HFFc6 (cell line): ENCODE measurements around the gene AGBL2. TPM values are rescaled to one million over a fixed set of nuclear protein-coding genes. Genes with fewer than 3 reads are reported as not detected.
"Not testable (repeated sequence)": the region's sequence is repeated elsewhere in the genome, so short reads cannot be mapped to it uniquely, and the experiment has no call there.

Experiments
- DNase-seq: peaks from one replicate; pipeline ENCODE4 v3.0.0-alpha.2; 2018
- H3K27ac Mint-ChIP-seq: 2 replicates; pipeline ENCODE4 v1.8.0; 2020; ENCODE audit warnings: mild to moderate bottlenecking, mixed read lengths
- H3K27me3 Mint-ChIP-seq: 2 replicates; pipeline ENCODE4 v1.8.0; 2021; ENCODE audit warnings: mild to moderate bottlenecking, moderate library complexity, mixed read lengths; ENCODE audit not compliant: insufficient read depth
- H3K36me3 Mint-ChIP-seq: 2 replicates; pipeline ENCODE4 v1.8.0; 2021; ENCODE audit warnings: low read depth, mixed read lengths
- H3K4me1 Mint-ChIP-seq: 2 replicates; pipeline ENCODE4 v1.8.0; 2020; ENCODE audit warnings: low read depth, mixed read lengths
- H3K4me3 Mint-ChIP-seq: 2 replicates; pipeline ENCODE4 v1.8.0; 2020; ENCODE audit warnings: mild to moderate bottlenecking, moderate library complexity, mixed read lengths
- H3K9me3 Mint-ChIP-seq: 2 replicates; pipeline ENCODE4 v1.8.0; 2020; ENCODE audit warnings: mild to moderate bottlenecking, mixed read lengths
- CTCF ChIP-seq: fragments of 200-600 bp; sonication (generic); IDR thresholded peaks from 2 replicates; pipeline ENCODE4 v1.5.0; 2021; ENCODE audit warnings: antibody characterized with exemption, mild to moderate bottlenecking
- total RNA-seq, 6 experiments: library from RNA; stranded (reverse); fragmentation: NEBNext Ultra II Directional; extraction: Animal tissue kit (Norgen Biotek cat#: 25700); gene quantifications; 2 replicates in 1 of 6; 3 replicates in 5 of 6; pipeline ENCODE4 v1.2.3, GENCODE V29; 2021

The AGBL2 gene
- total RNA-seq, 6 experiments from 2014 or later, result 0.71 to 1.8 (median 1.2) TPM

DNA sequence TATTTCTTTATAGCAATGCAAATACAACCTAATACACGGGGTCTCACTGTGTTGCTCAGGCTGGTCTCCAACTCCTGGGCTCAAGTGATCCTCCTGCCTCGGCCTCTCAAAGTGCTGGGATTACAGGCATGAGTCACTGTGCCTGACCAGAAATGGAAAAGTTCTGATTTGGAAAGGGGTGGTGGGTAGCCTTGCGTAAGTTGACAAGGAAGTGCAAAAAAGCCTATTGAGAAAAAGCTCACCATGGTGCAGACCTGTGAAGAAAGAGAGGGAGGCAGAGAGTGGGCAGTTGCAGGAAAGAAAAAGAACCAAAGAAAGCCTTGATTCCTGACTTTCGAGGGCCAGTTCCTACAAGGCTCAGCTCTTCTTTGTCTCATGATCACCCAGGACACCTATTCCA is 27.1 kb downstream of the AGBL2 start:
- TF ChIP-seq CTCF, result no peak
- no peaks in the 10 kb centered on the region for H3K9me3 Mint-ChIP-seq
- H3K4me1 Mint-ChIP-seq, result no peaks in the 10 kb centered on the region
- H3K27ac Mint-ChIP-seq, result no peak overlapping the region
- H3K4me3 Mint-ChIP-seq, result no peak overlapping the region
- no peaks in the 10 kb centered on the region for H3K36me3 Mint-ChIP-seq
- no peak for DNase-seq
- H3K27me3 Mint-ChIP-seq, result peaks cover 7% of the 10 kb centered on the region; the same call in 1 of the 2 replicates

GRCh38 chr11:47686704-47687103 is 28.5 kb downstream of the AGBL2 start:
- H3K27ac Mint-ChIP-seq, H3K4me3 Mint-ChIP-seq, H3K9me3 Mint-ChIP-seq, DNase-seq, H3K36me3 Mint-ChIP-seq, H3K27me3 Mint-ChIP-seq, H3K4me1 Mint-ChIP-seq: not testable (repeated sequence)

DNA sequence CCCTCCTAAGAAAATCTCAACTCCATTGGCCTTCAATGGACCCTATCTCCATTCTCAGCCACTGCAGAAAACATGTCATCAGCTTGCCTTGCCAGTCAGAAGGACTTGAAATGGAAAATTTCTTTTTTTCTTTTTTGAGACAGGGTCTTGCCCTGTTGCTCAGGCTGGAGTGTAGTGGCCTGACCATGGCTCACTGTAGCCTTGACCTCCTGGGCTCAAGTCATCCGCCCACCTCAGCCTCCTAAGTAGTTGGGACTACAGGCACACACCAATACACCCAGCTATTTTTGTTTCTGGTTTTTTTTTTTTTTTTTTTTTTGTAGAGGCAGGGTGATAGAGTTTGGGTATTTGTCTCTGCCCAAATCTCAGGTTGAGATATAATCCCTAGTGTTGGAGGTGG is 29.0 kb downstream of the AGBL2 start:
- Mint-ChIP-seq H3K4me3 (no peak overlapping the region), H3K4me1 (peaks cover 6% of the 10 kb centered on the region; the same call in 1 of the 2 replicates), H3K9me3 (no peaks in the 10 kb centered on the region)

DNA sequence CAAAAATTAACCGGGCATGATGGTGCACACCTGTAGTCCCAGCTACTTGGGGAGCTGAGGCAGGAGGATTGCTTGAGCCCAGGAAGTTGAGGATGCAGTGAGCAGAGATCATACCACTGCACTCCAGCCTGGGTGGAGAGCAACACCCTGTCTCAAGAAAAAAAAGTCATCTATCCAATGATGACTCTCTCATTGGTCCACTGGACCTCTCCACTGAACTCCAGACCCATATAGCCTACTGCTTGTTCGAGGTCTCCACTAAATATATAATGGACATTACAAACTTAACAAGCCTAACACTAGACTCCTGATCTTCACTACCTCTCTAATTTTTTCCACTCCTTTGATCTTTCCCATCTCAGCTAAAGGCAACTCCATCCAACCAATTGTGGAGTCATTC is 39.3 kb downstream of the AGBL2 start:
- Mint-ChIP-seq H3K4me1 (peaks cover 7% of the 10 kb centered on the region; the same call in 1 of the 2 replicates), H3K4me3 (no peak overlapping the region), H3K9me3 (no peaks in the 10 kb centered on the region), H3K27ac (no peak overlapping the region), H3K36me3 (no peaks in the 10 kb centered on the region), H3K27me3 (peaks cover 5% of the 10 kb centered on the region)
- DNase-seq, result no peak
- no peak for TF ChIP-seq CTCF

More for the DNA sequence above, 29.0 kb downstream of the AGBL2 start:
- H3K36me3 Mint-ChIP-seq, result no peaks in the 10 kb centered on the region
- H3K27me3 Mint-ChIP-seq, result peaks cover 6% of the 10 kb centered on the region
- no peak for DNase-seq
- TF ChIP-seq CTCF, result no peak
- H3K27ac Mint-ChIP-seq, result no peak overlapping the region

- Mint-ChIP-seq H3K27ac (no peak overlapping the region), H3K36me3 (no peaks in the 10 kb centered on the region), H3K4me3 (no peak overlapping the region), H3K9me3 (no peaks in the 10 kb centered on the region), H3K4me1 (peaks cover 7% of the 10 kb centered on the region; the same call in 1 of the 2 replicates), H3K27me3 (peaks cover 3% of the 10 kb centered on the region)
- no peak for DNase-seq
- TF ChIP-seq CTCF, result no peak
Measured at GRCh38 chr11:47672283-47672730, 42.9 kb downstream of the AGBL2 start.

GRCh38 chr11:47669856-47670255 is 45.3 kb downstream of the AGBL2 start:
- Mint-ChIP-seq H3K36me3 (no peaks in the 10 kb centered on the region), H3K27me3 (no peaks in the 10 kb centered on the region; the same call in 1 of the 2 replicates), H3K4me3 (no peak overlapping the region), H3K4me1 (peaks cover 7% of the 10 kb centered on the region; the same call in 1 of the 2 replicates), H3K27ac (no peak overlapping the region), H3K9me3 (no peaks in the 10 kb centered on the region)
- no peak for TF ChIP-seq CTCF
- DNase-seq, result no peak
